Right atrium auricular region (tissue), 2 donors: ENCODE data around the gene HSP90B1. TPM values are rescaled to one million over a fixed set of nuclear protein-coding genes. Genes with fewer than 3 reads are reported as not detected.

Experiments
- DNase-seq: peaks from one replicate; pipeline ENCODE4 v3.0.0-alpha.2; 2019; ENCODE audit warnings: low spot score
- H3K27ac ChIP-seq, 2 donors: fragments of 200-600 bp; sonication (generic); 1 replicate in 1 of 2; 2 replicates in 1 of 2; pipeline ENCODE4 v1.5.1; 2016 to 2019
- H3K27me3 ChIP-seq, 2 donors: fragments of 200-600 bp; sonication (generic); one replicate each; pipeline versions ENCODE4 v1.5.1 to v1.6.0; 2017 to 2019
- H3K36me3 ChIP-seq: fragments of 200-600 bp; sonication (generic); one replicate; pipeline ENCODE4 v1.5.1; 2016
- H3K4me1 ChIP-seq, 2 donors: fragments of 200-600 bp; sonication (generic); one replicate each; pipeline versions ENCODE4 v1.5.1 to v1.6.0; 2017 to 2019
- H3K4me3 ChIP-seq, 2 donors: fragments of 200-600 bp; sonication (generic); 1 replicate in 1 of 2; 2 replicates in 1 of 2; pipeline ENCODE4 v1.5.1; 2017 to 2019; ENCODE audit warnings: mild to moderate bottlenecking in 1 of 2, moderate library complexity in 1 of 2
- H3K9me3 ChIP-seq, 2 donors: fragments of 200-600 bp; sonication (generic); one replicate each; pipeline ENCODE4 v1.5.1; 2019
- total RNA-seq, 2 donors: library from RNA; depleted of rRNA; stranded (reverse); fragments of >200 nt; gene quantifications; one replicate each; pipeline ENCODE4 v1.1.0, GENCODE V29; 2016
- TF ChIP-seq, protein P1 (sequence below), 2 donors: fragments of 200-600 bp; sonication (generic); IDR thresholded peaks; one replicate each; pipeline ENCODE4 v1.5.1; 2019; ENCODE audit warnings: antibody characterized with exemption in 2 of 2

HSP90B1 gene
- total RNA-seq, 2 donors from 2014 or later = 245 to 272 TPM

DNA sequence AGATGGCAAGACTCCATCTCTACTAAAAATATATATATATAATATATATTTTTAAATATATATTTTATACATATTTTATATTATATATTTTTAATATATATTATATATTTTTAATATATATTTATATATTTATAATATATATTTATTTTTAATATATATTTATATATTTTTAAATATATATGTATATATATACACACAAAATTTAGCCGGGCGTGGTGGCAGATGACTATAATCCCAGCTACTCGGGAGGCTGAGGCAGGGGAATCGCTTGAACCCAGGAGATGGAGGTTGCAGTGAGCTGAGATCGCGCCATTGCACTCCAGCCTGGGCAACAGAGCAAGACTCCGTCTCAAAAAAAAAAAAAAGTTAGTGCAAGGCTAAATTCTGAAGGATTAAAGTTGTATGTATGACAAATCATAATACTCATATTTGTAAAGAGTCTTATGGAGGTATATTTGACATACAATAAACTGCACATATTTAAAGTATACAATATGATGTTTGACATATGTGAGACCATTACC lies 27.7 kb downstream of the HSP90B1 start:
- TF ChIP-seq, protein P1, sequence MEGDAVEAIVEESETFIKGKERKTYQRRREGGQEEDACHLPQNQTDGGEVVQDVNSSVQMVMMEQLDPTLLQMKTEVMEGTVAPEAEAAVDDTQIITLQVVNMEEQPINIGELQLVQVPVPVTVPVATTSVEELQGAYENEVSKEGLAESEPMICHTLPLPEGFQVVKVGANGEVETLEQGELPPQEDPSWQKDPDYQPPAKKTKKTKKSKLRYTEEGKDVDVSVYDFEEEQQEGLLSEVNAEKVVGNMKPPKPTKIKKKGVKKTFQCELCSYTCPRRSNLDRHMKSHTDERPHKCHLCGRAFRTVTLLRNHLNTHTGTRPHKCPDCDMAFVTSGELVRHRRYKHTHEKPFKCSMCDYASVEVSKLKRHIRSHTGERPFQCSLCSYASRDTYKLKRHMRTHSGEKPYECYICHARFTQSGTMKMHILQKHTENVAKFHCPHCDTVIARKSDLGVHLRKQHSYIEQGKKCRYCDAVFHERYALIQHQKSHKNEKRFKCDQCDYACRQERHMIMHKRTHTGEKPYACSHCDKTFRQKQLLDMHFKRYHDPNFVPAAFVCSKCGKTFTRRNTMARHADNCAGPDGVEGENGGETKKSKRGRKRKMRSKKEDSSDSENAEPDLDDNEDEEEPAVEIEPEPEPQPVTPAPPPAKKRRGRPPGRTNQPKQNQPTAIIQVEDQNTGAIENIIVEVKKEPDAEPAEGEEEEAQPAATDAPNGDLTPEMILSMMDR (IDR thresholded peaks at IDR 0.05) = no peak
- H3K27me3 ChIP-seq = no peaks in the 10 kb centered on the region
- DNase-seq = no peak
- peak overlapping the region; percentile 94 to 95 for H3K27ac ChIP-seq
- H3K4me1 ChIP-seq = peaks cover 0 to 25% of the 10 kb centered on the region in 2 donors
- peak overlapping the region; percentile 70 to 84 for H3K4me3 ChIP-seq
- H3K36me3 ChIP-seq = peaks cover 8% of the 10 kb centered on the region
- H3K9me3 ChIP-seq = no peaks in the 10 kb centered on the region

DNA sequence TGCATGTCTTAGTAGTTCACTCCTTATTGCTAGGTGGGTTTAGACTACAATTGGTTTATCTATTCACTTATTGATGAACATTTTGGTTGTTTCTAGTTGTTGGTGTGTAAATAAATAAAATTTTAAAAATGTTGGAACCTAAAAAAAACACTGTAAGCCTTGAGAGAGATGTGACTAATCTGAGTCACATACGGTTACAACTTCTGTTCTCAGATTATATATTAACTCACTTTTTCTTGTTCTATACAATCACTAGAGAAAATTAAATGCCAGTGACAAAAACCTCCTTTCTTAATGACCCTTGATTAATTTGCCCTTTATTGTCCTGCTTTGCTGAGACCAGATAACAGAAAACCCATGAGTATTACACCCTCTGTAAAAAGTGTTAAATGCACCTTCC lies 28.4 kb downstream of the HSP90B1 start:
- peak overlapping the region in 1 of 2 donors; percentile 51 for H3K27ac ChIP-seq
- DNase-seq = no peak
- H3K4me3 ChIP-seq = no peak overlapping the region
- H3K4me1 ChIP-seq = peaks cover 0 to 25% of the 10 kb centered on the region in 2 donors
- peaks cover 1% of the 10 kb centered on the region for H3K36me3 ChIP-seq
- TF ChIP-seq, protein P1 (IDR thresholded peaks at IDR 0.05) = no peak
- H3K27me3 ChIP-seq = no peaks in the 10 kb centered on the region
- H3K9me3 ChIP-seq = no peaks in the 10 kb centered on the region

DNA sequence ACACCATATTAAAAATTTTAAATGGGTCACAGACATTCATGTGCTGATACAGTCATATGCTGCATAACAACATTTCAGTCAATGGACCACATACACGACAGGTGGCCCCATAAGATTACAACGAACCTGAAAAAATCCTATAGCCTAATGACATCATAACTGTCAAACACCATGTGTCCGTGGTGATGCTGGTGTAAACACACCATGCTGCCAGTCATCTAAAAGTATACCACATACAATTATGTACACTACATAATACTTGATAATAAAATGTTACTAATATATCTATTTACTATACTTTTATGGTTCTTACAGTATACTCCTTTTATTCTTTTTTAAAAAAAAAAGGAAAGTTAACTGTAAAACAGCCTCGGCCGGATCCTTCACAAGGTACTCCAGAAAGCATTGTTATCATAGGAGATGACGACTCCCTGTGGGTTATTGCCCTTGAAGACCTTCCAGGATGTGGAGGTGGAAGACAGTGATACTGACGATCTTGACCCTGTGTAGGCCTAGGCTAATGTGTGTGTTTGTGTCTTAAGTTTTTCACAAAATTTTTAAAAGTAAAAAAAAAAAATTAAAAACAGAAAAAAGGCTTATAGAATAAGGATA lies 30.5 kb downstream of the HSP90B1 start:
- Histone ChIP-seq H3K27ac (no peak overlapping the region), H3K4me1 (peaks cover 0 to 29% of the 10 kb centered on the region in 2 donors), H3K27me3 (no peaks in the 10 kb centered on the region), H3K36me3 (no peaks in the 10 kb centered on the region), H3K9me3 (no peaks in the 10 kb centered on the region), H3K4me3 (no peak overlapping the region)
- TF ChIP-seq, protein P1 (IDR thresholded peaks at IDR 0.05) = no peak
- no peak for DNase-seq

DNA sequence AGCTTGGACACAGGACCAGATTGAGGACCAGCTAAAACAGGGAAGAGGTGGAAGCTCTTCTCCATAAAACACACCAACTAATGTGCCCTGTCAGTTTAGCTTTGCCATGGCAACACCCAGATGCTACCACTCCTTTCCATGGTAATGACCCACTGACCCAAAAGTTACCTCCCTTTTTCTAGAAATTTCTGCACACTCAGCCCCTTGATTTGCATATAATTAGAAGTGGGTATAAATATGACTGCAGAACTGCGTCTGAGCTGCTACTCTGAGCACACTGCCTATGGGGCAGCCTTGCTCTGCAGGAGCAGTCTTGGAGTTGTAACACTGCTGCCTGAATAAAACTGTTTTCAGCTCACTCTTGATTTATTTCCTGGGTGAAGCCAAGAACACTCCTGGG lies 32.3 kb downstream of the HSP90B1 start:
- DNase-seq = no peak

DNA sequence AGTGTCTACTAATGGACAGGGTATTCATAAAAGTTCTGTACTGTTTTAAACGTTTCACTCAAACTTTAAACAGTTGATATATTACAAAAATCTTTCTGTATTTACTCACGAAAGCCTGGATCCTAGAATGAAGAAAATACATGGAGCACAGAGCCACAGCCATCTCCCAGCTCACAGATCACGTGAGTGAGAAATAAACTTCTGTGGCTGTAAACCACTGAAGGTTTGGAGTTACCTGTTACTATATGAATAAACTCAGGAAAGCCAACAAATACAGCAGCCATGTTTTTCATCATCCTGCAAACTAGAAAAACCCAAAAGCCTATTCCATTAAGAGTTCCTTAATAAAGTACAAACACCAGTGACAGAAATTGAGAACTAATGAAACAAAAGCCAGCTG lies 34.6 kb downstream of the HSP90B1 start:
- no peaks in the 10 kb centered on the region for H3K36me3 ChIP-seq
- H3K4me3 ChIP-seq = peak overlapping the region; percentile 88 to 96
- no peak for DNase-seq
- no peaks in the 10 kb centered on the region for H3K9me3 ChIP-seq
- H3K27ac ChIP-seq = peak overlapping the region; percentile 97 to 98
- TF ChIP-seq, protein P1 (IDR thresholded peaks at IDR 0.05) = no peak
- peaks cover 0 to 40% of the 10 kb centered on the region in 2 donors for H3K4me1 ChIP-seq
- no peaks in the 10 kb centered on the region for H3K27me3 ChIP-seq

More for the DNA sequence above, 32.3 kb downstream of the HSP90B1 start:
- TF ChIP-seq, protein P1 (IDR thresholded peaks at IDR 0.05) = no peak
- Histone ChIP-seq H3K27ac (no peak overlapping the region), H3K4me3 (no peak overlapping the region), H3K4me1 (peaks cover 0 to 30% of the 10 kb centered on the region in 2 donors), H3K9me3 (no peaks in the 10 kb centered on the region), H3K36me3 (no peaks in the 10 kb centered on the region), H3K27me3 (no peaks in the 10 kb centered on the region)

DNA sequence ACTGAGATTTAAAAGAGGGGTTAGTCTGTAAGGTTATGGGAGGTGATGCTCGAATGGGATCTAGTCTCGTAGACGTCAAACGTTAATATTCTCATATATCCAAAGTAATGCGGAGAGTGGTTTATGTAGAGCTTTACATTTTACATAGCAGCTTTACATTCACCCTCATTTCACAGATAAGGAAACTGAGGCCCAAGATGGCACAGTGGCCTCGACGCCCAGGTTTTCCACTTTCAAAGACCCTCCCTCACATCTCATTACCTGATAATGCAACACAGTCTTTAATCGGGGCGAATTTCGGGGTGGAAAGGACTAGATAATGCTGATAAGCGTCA lies 35.0 kb downstream of the HSP90B1 start:
- Histone ChIP-seq H3K36me3 (no peaks in the 10 kb centered on the region), H3K4me3 (peak overlapping the region; percentile 88 to 96), H3K9me3 (no peaks in the 10 kb centered on the region), H3K27ac (peak overlapping the region; percentile 97 to 98), H3K4me1 (peaks cover 0 to 44% of the 10 kb centered on the region in 2 donors), H3K27me3 (no peaks in the 10 kb centered on the region)
- DNase-seq = no peak
- TF ChIP-seq, protein P1 (IDR thresholded peaks at IDR 0.05) = no peak
